Stimulated activated CD8-positive, alpha-beta memory T cell treated with anti-CD3 and anti-CD28 coated beads, Interleukin-7, amount 100 ng/mL, for 48 hours (primary cell): ENCODE data around the gene B4GALT3.
"Not testable (repeated sequence)": the region's sequence is repeated elsewhere in the genome, so short reads cannot be mapped to it uniquely, and the experiment has no call there.

ENCODE experiments used
- DNase-seq, 2 donors: peaks; one replicate each; pipeline ENCODE4 v3.0.0-alpha.2; 2020; ENCODE audit warnings: low read depth in 1 of 2; ENCODE audit errors: extremely low read depth in 1 of 2

Gene B4GALT3

DNA sequence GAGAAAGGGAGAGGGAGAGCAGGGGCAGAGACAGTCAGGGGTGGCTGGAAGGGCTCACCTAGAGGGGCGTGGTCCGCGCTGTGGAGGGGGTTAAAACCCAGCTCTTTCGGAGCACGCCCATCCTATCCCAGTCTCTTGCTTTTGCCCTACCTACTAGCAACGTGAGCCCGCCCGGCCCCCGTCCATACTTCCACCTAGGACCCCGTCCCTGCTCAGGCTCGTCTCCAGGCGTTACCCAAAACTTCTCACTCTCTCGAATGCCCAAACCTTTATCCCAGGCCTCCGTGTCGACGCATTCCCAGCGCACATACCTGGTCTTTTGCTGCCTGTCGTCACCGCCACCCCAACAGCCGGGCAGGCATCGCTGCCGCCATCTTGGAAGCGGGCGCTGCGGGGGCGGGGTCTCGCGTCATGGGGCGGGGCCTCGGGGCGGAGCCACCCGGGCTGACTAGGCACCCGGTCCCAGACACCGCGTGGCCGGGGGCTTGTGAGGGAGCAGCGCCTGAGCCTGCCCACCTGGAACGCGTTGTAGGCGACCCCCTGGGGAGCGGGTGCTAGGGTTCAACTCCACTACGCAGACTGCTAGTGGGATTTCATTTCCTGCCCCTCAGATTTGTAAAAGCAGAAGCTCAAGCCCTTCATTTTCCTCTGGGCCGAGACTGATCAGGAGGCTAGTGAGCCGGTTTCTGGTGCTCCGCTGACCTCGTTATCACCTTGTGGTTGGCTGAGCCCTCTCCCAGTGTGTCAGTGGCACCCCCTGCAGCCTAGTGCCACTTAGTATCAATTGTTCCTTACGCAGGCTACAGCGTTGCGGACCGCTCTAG is at the start of gene B4GALT3:
Gene B4GALT3 (minus strand): TSS at position 396 of the 824 bp plus-strand sequence. CDS start 1,447 bp downstream, outside the sequence.
- DNase-seq, result peak; percentile 88 to 89

DNA sequence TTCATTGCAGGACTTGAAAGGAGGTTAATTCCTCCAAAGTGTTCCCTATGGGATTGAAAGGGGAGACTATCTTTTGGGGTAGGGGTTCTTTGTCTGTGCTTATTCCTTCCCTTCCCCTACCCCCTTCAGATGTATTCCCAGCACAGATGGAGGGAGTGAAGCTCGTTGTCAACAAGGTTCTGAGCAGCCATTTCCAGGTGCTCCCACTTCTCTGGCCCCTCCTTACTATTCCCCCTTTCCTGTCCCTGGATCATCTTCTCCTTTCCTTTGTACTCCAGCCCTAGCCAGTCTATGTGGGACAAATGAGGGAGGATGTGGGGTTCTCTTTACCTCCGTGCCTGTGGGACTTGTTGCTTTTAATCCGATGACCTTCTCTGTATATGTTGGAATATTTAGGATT is 49.5 kb upstream of the B4GALT3 start:
- no peak for DNase-seq

DNA sequence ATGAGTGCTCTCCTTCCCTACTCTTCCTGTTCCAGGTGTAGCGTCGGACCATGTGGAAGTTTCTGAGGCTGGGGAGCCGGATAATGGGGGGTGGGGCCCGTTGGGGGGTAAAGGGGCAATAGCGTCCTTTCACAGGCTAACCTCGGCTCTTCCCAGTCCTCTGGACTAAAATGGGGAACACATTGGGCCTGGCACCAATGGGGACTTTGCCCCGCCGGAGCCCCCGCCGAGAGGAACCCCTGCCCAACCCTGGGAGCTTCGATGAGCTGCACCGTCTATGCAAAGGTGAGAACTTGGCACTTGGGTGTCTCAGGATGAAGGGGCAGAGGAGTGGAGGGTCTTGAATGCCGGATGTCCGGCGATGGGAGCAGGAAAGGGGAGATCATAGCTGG is 49.0 kb upstream of the B4GALT3 start:
- no peak for DNase-seq

DNA sequence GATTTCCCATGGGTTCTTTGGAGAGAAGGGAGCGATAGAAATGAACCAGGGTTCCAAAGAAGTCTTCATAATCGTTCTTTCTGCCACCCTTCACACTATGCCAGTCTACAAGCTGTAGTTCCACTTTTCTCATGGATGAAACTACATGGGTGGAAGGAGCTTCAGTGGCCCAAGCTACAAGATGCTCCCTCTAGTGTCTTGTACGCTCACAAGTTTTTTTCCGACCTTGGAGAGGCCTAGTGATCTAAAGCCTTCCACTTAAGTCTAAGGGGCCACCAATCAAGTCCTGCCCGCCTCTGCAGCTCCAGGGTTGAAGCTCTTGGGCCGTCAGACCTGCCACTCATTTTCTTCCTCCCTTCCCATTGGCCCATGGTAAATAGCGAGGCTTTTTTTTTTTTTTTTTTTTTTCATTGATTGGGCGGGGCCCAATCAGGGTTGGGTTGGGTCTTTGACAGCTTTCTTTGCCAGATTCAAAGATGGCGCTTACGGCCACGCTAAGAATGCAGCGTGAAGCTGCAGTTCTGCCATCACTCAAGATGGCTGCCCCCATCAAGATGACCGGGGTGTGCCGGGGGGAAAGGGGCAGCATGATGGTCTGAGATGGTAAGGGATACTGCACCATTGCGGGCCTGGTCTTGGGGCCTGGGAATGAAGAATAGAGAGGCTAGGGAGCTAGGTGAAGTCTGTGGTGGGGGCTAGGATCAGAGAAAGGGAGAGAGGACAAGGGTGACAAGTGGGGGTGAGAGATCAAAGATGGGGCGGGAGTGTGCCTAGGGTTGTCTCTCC is 48.4 kb upstream of the B4GALT3 start, which contains the start of gene TOMM40L:
Gene TOMM40L (plus strand): TSS at position 527 of the 786 bp plus-strand sequence. CDS start 430 bp downstream, outside the sequence.
- peak; percentile 69 to 91 for DNase-seq

DNA sequence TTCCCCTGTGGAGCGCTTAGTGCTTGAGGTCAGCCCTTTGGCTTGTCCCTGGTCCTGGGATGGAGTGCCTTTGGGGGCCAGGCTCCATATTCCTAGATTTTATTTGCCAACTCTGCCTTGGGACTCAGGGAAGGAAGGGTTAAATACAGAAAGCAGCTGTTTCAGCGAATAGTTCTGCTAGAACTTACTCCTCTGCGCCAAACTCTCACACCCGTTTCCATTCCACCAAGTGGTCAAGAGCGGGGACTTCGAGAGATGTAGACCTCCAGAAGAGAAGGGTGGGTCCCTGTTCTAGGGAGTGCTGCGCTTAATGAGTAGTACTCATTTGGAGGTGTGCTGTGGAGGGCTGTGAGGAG is 47.8 kb upstream of the B4GALT3 start:
- no peak for DNase-seq

DNA sequence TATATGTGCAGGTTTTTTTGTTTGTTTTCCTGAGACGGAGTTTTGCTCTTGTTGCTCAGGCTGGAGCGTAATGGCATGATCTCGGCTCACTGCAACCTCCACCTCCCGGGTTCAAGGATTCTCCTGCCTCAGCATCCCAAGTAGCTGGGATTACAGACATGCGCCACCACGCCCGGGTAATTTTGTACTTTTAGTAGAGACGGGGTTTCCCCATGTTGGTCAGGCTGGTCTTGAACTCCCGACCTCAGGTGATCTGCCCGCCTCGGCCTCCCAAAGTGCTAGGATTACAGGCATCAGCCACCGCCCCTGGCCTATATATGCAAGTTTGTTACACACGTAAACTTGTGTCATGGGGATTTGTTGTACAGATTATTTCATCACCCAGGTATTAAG is 47.4 kb upstream of the B4GALT3 start:
- not testable (repeated sequence) for DNase-seq

DNA sequence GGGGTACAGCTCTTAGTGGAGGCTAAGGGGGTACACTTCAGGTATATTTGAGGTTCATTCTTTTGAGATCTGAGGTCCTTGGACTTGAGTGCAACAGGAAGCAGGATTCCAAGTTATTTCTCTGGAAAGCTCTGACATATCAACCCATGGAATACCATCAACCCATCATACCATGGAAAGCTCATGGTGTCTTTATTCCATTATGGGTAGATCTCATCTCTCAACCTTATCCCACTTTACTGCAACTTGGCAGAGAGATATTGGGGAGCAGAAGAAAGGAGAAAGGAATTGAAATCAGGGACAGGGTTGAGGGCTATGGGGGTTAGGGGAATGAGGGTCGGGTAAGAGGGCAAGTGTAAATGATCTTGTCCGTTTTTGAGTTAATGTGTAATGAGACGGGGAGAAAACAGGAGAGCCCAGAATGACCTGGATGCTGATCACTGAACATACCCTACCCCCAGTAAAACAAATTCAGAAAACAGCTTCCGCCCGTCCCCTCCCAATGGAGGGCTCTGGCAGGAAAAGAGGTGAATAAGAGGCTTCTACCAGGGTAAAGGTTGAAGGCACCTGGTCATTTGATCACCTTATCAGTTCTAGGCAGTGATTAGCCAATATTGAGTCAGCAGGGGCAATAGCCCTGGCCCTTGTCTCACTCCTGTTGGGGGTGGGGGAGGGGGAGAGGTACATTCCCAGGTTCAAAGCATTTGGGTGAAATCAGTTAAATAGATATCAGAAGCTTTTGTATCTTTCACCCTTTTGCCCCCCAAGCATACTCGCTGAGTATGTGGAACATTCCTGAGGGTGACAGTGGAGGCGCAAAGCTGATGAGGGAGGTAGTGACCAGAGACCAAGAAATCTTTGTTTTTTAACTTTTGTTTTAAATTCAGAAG is 46.7 kb upstream of the B4GALT3 start:
- DNase-seq, result no peak

DNA sequence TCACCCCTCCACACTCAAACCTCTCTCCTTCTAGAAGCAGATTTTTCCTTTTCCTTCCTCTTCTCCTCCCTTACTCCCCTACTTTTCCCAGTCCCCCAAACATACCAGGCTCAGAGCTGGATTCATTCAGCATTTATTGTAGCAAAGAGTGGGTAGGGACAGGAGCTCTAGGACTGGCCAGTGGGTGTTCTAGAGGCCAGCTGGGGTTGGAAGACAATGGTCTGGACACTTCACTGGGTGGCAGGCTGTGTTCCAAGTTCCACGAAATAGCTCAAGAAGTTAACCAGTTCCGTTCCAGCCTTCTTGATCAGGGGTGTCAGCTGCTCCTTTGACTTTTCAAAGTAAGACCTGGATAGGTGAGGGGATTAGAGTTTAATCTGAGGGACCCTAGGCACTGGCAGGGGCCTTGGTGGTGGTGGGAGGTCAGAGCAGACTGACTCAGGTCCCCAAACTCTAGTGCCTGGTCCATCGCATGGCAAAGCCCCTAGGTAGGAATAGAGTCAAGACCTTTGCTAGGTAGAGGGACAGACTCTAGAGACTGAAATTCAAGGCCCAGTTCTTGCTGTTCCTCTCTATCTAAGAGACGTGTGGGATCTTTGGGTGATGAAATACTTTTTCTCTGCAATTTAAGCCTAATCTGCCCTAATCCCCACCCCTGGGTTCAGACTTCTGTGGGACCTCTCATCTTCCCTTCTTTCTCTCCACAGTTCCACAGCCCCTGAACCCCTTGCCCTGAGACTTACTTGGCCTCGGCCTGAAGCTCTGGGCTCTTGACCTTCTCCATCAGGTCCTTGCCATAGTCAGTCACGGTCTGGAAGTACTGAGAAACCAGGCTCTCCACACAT is 45.1 kb upstream of the B4GALT3 start:
- DNase-seq, result no peak

DNA sequence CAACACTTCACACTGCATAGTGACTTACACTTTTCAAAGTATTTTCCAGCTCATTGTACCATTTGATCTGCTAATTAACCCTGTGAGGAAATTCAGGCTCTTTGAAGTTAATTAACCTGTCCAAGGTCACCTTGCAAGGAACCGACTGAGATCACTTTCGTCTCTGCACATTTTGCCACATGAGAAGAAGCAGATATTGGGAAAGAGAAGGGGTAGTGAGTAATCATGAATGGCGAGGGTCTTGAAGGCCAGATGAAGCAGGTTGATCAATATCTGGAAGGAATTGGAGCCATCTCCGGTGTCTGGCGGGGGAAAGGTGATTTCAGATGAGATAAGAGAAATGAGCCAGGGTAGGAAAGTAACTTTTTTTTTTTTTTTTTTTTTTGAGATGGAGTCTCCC is 42.7 kb upstream of the B4GALT3 start:
- DNase-seq, result no peak

DNA sequence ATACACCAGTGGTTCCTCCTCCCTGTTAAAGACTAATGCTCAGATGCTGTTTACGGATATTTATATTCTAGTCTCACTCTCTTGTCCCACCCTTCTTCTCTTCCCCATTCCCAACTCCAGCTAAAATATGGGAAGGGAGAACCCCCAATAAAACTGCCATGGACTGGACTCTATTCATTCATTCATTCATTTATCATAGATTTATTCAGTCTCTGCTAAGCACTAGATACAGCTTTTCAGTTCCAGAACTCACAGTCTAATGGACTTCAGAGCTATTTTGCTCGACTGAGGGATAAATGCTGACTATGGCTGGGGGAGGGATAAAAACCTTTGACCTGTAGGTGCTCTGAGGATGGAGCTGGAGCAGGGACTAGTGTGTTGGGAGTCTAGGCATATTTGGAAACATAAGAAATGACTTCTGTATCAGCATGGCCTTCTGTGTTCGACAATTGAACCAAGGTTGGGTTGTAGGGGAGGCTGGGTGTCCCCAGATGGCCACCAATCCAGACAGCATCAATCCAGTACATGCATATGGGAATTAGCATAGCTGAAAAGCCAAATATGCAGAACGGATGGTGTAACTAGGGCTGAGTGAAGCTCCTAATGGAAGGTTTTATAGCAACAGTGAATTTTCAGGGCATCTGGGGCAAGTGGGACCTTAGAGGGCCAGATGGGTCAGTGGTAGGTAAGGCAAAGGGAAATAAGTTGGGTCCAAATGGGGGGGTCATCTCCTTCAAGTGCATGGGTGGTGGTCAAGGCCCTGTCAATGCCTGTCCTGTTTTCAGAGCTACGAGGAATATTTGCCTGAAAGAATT is 42.0 kb upstream of the B4GALT3 start:
- no peak for DNase-seq

DNA sequence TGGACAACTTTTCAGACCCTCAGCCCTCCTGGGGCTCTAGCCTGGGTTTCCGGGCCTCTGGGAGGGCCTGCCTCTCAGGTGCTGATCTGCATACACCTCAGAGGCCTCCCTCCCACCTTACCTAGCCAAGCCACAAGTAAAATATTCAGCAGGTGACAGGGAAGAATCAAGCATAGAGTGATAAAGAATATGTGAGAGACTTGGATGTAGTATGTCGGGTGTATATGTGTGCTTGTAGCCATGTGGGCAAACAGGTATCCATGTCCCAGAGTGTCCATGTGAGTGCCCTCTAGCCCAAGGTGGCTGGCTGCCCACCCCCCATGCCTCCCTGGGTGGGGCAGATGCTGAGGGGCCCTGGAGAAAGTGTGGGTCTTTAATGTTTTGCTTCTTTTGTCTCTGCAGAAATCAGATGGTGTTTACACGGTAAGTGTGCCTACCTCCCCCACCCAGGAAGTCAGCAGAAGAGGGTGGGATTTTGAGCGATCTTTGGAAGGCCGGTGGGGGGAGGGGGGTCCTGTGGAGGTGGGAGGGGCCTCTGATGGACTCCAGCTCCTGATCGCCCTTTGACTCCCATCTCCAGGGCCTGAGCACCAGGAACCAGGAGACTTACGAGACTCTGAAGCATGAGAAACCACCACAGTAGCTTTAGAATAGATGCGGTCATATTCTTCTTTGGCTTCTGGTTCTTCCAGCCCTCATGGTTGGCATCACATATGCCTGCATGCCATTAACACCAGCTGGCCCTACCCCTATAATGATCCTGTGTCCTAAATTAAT is 41.2 kb upstream of the B4GALT3 start:
- DNase-seq, result no peak

DNA sequence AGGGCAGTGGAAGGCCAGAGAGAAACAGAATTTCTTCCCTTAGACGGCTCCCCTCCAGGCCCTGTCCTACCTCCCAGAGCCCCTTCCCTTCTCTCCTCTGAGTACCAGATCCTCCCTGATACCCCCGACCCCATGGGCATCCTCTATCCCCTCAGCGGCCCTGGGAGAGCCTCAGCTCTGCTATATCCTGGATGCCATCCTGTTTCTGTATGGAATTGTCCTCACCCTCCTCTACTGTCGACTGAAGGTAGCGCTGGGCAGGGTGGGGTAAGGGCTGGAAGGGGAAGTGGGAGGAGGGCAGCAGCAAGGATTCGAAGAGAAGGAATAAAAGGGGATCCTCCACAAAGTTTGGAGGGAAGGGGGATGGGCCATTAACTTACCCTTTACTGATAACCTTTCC is 40.5 kb upstream of the B4GALT3 start:
- DNase-seq, result no peak

DNA sequence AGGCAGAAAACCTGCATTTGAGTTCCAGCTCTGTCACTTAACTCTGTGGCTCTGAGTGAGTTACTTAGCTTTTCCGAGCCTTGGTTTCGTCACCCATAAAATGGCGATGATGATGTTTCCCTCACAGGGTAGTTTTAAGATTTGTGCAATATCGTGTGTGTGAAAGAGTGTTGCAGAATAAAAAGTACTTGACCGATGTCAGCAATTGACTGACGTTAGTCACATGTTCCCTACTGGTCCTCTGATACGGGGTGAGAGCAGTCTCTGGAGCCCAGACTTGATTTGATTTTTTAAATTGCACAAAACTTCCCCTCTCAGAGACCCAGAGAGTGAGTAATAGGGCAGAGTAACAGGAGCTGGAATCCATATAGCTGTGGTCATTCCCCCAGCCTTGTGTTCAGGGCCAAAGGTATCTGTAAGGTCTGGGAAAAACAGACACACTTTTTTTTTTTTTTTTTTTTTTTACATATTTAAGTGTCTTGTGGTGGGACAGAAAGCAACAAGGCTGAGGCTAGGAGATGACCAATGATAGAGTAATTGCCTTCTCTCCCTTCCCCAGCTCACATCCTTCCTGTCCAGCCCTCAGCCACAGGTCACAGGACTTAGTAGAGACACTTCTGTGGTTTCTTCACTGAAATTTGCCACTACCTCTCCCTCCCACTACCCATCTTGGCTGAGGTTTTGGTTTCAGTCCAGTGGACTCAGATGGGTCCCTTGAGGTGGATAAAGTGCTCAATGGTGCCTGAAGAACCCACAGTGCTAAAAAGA is 39.8 kb upstream of the B4GALT3 start:
- no peak for DNase-seq

DNA sequence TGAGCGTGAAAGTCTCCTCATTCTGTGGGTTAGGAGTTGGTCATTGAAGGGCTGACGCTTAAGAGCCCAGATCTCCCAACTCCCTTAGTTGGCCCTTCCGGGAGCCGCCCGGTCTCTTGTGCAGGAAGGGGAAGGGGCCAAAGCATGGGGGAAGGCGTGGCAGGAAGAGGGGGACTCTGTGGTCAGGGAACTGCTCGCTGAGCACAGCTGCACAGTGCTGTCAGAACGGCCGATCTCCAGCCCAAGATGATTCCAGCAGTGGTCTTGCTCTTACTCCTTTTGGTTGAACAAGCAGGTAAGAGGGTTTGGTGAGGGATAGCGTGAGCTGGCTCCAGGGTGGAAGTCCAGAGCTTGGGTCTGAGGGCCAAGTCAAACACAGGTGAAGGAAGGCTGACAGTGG is 37.8 kb upstream of the B4GALT3 start, which contains the start of gene FCER1G:
Gene FCER1G (plus strand): TSS at position 220 of the 400 bp plus-strand sequence. CDS start 27 bp downstream, at position 247.
- DNase-seq, result no peak

DNA sequence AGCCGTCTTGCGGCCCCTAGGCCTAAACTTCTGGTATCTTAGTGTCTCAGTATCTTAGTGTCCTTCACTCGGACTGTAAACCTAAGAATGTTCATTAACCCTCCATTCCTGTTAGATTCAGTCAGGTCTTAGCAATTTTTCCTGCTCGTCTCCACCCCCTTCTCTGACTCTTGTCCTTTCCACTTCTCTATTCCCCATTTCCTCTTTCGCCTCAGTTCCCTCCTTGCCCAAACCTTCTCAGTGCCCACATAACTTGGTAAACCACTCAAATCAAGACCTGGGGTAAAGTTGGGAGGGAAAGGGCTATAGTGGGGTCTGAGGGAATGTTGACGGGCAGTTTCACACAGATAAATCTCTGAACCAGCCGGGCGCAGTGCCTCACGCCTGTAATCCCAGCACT is 37.1 kb upstream of the B4GALT3 start:
- DNase-seq, result no peak

DNA sequence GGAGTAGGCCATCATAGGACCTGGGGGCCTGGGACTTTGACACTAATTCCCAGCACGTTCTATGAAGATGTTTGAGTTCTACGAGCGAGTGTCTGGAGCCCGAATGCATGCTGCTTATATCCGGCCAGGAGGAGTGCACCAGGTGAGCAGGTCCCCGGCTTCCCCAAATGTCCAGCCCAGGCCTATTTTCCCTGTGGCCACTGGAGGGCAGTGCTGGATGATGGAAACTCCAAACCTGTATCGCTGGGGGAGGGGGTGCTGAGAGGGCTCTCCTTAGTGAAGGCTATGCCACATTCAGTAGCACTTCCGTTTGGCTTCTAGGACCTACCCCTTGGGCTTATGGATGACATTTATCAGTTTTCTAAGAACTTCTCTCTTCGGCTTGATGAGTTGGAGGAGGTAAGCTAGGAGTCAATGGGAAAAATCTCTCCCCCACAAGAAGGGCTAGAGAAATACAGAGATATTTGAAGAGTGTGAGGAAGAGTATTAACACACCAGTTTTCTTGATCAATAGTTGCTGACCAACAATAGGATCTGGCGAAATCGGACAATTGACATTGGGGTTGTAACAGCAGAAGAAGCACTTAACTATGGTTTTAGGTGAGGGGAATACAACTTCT is 32.6 kb upstream of the B4GALT3 start:
- peak; percentile 37 to 60 for DNase-seq

DNA sequence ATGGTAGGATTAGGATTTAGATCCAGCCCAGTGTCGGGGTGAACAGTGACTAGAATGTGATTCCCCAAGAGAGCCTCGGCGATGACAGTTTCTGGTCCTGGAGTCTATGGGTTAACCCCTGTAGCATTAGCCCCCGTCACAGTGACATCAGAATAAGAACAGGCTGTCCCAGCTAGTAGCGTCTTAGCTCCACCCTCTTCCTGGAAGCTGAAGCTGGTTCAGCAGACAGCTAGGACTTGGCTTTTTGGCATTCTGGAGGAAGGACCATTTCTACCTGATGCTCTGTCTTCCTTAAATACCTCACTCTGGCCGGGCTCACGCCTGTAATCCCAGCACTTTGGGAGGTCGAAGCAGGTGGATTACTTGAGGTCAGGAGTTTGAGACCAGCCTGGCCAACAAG is 29.9 kb upstream of the B4GALT3 start:
- no peak for DNase-seq
